ENCODE results near the gene GPR132. TPM values are rescaled to one million over a fixed set of nuclear protein-coding genes. Genes with fewer than 3 reads are reported as not detected.

The GPR132 gene
- total and polyA plus RNA-seq, 2 experiments from 2014 or later, result 0.14 TPM; not detected in 1

DNA sequence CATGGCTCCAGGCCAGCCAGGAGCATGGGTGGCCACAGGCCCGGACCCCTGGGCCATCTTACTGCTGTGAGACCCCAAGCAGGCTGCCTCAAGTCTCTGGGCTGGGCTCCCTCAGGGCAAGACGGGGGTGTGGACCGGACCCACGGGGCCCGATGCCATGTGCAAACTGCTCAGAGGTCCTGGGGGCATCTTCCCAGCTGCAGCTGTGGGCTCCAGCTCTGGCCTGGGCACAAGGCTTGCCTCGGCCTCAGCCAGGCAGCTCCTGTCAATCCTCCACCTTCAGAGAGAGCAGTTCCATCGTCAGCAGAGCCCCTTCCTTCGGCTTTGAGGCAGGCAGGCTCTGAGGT lies 12.4 kb upstream of the GPR132 start:
- no peaks in the 10 kb centered on the region for H3K9me2 ChIP-seq (ENCODE audit: insufficient read depth)
- no peaks in the 10 kb centered on the region for H3K36me3 ChIP-seq (ENCODE audit: insufficient read depth)
- H3K9me3 Mint-ChIP-seq, result peaks cover 9% of the 10 kb centered on the region
- no peaks in the 10 kb centered on the region for H3K27me3 Mint-ChIP-seq (ENCODE audit: insufficient read depth, low read depth, poor library complexity)
- no peak overlapping the region for H2AFZ ChIP-seq
- H3K79me2 ChIP-seq (replicated peaks; ENCODE audit: insufficient read depth), result no peaks in the 10 kb centered on the region
- H3K36me3 Mint-ChIP-seq (ENCODE audit: low read depth), result peaks cover 4% of the 10 kb centered on the region; the same call in 2 of the 3 replicates
- H3K4me3 ChIP-seq, result no peak overlapping the region
- peaks cover 4% of the 10 kb centered on the region; the same call in 2 of the 3 replicates for H3K4me1 Mint-ChIP-seq
- no peak overlapping the region for H3K27ac ChIP-seq (ENCODE audit: low read depth)
- DNase-seq (ENCODE audit: low spot score) (no peak), ATAC-seq (no peak)
- H3K4me2 ChIP-seq, result no peak overlapping the region
- TF ChIP-seq ZNF331 (CRISPR knock-in tag; IDR thresholded peaks at IDR 0.05; ENCODE audit: low read depth) (no peak), STAT1 (IDR thresholded peaks at IDR 0.05; ENCODE audit: unreplicated experiment) (no peak), POLR2AphosphoS5 (IDR thresholded peaks at IDR 0.05; ENCODE audit: low read depth) (no peak), ZNF114 (CRISPR knock-in tag; IDR thresholded peaks at IDR 0.05) (no peak), CREB1 (CRISPR knock-in tag; IDR thresholded peaks at IDR 0.05; ENCODE audit: low read depth) (no peak)
- TF ChIP-seq, protein P1, sequence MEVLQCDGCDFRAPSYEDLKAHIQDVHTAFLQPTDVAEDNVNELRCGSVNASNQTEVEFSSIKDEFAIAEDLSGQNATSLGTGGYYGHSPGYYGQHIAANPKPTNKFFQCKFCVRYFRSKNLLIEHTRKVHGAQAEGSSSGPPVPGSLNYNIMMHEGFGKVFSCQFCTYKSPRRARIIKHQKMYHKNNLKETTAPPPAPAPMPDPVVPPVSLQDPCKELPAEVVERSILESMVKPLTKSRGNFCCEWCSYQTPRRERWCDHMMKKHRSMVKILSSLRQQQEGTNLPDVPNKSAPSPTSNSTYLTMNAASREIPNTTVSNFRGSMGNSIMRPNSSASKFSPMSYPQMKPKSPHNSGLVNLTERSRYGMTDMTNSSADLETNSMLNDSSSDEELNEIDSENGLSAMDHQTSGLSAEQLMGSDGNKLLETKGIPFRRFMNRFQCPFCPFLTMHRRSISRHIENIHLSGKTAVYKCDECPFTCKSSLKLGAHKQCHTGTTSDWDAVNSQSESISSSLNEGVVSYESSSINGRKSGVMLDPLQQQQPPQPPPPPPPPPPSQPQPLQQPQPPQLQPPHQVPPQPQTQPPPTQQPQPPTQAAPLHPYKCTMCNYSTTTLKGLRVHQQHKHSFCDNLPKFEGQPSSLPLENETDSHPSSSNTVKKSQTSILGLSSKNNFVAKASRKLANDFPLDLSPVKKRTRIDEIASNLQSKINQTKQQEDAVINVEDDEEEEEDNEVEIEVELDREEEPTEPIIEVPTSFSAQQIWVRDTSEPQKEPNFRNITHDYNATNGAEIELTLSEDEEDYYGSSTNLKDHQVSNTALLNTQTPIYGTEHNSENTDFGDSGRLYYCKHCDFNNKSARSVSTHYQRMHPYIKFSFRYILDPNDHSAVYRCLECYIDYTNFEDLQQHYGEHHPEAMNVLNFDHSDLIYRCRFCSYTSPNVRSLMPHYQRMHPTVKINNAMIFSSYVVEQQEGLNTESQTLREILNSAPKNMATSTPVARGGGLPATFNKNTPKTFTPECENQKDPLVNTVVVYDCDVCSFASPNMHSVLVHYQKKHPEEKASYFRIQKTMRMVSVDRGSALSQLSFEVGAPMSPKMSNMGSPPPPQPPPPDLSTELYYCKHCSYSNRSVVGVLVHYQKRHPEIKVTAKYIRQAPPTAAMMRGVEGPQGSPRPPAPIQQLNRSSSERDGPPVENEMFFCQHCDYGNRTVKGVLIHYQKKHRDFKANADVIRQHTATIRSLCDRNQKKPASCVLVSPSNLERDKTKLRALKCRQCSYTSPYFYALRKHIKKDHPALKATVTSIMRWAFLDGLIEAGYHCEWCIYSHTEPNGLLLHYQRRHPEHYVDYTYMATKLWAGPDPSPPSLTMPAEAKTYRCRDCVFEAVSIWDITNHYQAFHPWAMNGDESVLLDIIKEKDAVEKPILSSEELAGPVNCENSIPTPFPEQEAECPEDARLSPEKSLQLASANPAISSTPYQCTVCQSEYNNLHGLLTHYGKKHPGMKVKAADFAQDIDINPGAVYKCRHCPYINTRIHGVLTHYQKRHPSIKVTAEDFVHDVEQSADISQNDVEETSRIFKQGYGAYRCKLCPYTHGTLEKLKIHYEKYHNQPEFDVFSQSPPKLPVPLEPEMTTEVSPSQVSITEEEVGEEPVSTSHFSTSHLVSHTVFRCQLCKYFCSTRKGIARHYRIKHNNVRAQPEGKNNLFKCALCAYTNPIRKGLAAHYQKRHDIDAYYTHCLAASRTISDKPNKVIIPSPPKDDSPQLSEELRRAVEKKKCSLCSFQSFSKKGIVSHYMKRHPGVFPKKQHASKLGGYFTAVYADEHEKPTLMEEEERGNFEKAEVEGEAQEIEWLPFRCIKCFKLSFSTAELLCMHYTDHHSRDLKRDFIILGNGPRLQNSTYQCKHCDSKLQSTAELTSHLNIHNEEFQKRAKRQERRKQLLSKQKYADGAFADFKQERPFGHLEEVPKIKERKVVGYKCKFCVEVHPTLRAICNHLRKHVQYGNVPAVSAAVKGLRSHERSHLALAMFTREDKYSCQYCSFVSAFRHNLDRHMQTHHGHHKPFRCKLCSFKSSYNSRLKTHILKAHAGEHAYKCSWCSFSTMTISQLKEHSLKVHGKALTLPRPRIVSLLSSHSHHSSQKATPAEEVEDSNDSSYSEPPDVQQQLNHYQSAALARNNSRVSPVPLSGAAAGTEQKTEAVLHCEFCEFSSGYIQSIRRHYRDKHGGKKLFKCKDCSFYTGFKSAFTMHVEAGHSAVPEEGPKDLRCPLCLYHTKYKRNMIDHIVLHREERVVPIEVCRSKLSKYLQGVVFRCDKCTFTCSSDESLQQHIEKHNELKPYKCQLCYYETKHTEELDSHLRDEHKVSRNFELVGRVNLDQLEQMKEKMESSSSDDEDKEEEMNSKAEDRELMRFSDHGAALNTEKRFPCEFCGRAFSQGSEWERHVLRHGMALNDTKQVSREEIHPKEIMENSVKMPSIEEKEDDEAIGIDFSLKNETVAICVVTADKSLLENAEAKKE (CRISPR knock-in tag; IDR thresholded peaks at IDR 0.05), result no peak
- H3K4me1 ChIP-seq (ENCODE audit: insufficient read depth), result peaks cover 4% of the 10 kb centered on the region; the same call in 1 of the 2 replicates
- no peaks in the 10 kb centered on the region for H3K27me3 ChIP-seq (ENCODE audit: insufficient read depth)
- H4K20me1 ChIP-seq (replicated peaks; ENCODE audit: insufficient read depth), result no peaks in the 10 kb centered on the region
- no peak overlapping the region for H3K27ac Mint-ChIP-seq
- no peaks in the 10 kb centered on the region for H3F3A ChIP-seq (replicated peaks; ENCODE audit: low read depth)
- no peak overlapping the region for H3K4me3 Mint-ChIP-seq
